ENCODE results near the gene PHF2.

The PHF2 gene

DNA sequence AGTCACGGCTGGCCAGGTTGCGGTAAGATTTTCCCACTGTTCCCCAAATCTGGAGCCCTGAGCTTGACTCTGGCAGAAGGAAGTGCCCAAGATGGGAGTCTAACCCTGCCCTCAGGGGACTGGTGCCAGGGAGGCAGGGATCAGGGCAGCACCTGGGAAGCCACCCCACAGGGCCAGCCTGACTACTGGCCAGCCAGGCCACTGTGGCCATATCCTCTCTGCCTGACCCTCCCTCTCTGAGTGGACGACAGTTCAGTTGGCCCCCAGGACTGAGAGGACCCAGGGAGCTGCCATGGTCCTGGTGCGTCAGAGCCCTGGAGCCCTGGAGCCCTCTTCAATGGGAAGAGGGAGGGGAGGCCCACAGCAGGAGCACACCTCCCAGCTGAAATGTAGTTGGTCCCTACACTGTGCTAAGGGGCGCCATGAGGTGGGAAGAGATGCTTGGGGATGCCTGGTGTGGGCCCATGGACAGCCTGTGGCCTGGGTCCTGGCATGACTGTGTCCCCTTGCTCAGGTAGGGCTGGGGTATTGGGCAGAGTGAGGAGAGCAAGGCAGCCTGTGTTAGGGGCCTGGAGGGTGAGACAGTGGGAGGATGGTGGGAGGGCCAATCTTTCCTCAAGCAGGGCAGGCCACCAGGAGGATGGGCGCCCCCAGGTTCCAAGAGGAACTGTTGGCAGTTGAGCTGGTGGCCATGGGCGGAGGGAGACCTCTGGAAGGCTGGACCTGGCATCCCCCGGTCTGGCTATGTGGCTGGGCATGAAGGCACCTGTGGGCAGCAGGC, 81.1 kb downstream of the PHF2 start:
- Histone ChIP-seq H3K79me2 (ENCODE audit: insufficient read depth, low read length) (no peaks in the 10 kb centered on the region), H3K27me3 (ENCODE audit: insufficient read depth, low read length, poor library complexity, severe bottlenecking) (no peaks in the 10 kb centered on the region), H4K20me1 (ENCODE audit: insufficient read depth, low read length, poor library complexity, severe bottlenecking) (no peaks in the 10 kb centered on the region), H3K4me2 (ENCODE audit: low read depth, low read length, poor library complexity, severe bottlenecking) (no peak overlapping the region), H3K36me3 (ENCODE audit: insufficient read depth, low read length) (peaks cover 27% of the 10 kb centered on the region; the same call in 1 of the 2 replicates), H3K4me3 (ENCODE audit: low read length, poor library complexity, severe bottlenecking) (no peak overlapping the region), H3K9ac (ENCODE audit: low read depth, low read length, poor library complexity, severe bottlenecking) (no peak overlapping the region), H3F3A (ENCODE audit: low read depth) (no peaks in the 10 kb centered on the region), H2AFZ (ENCODE audit: low read length) (no peak overlapping the region), H3K9me3 (ENCODE audit: insufficient read depth, low read depth, low read length) (no peaks in the 10 kb centered on the region), H3K4me1 (ENCODE audit: insufficient read depth, low read length, poor library complexity, severe bottlenecking) (no peaks in the 10 kb centered on the region), H3K9me2 (replicated peaks; ENCODE audit: low read depth, low read length) (no peaks in the 10 kb centered on the region)
- TF ChIP-seq, protein P1, sequence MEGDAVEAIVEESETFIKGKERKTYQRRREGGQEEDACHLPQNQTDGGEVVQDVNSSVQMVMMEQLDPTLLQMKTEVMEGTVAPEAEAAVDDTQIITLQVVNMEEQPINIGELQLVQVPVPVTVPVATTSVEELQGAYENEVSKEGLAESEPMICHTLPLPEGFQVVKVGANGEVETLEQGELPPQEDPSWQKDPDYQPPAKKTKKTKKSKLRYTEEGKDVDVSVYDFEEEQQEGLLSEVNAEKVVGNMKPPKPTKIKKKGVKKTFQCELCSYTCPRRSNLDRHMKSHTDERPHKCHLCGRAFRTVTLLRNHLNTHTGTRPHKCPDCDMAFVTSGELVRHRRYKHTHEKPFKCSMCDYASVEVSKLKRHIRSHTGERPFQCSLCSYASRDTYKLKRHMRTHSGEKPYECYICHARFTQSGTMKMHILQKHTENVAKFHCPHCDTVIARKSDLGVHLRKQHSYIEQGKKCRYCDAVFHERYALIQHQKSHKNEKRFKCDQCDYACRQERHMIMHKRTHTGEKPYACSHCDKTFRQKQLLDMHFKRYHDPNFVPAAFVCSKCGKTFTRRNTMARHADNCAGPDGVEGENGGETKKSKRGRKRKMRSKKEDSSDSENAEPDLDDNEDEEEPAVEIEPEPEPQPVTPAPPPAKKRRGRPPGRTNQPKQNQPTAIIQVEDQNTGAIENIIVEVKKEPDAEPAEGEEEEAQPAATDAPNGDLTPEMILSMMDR (conservative IDR thresholded peaks at IDR 0.05; ENCODE audit: low read length), result no peak
- no peak for TF ChIP-seq EZH2phosphoT487 (IDR thresholded peaks at IDR 0.05; ENCODE audit: borderline replicate concordance)

DNA sequence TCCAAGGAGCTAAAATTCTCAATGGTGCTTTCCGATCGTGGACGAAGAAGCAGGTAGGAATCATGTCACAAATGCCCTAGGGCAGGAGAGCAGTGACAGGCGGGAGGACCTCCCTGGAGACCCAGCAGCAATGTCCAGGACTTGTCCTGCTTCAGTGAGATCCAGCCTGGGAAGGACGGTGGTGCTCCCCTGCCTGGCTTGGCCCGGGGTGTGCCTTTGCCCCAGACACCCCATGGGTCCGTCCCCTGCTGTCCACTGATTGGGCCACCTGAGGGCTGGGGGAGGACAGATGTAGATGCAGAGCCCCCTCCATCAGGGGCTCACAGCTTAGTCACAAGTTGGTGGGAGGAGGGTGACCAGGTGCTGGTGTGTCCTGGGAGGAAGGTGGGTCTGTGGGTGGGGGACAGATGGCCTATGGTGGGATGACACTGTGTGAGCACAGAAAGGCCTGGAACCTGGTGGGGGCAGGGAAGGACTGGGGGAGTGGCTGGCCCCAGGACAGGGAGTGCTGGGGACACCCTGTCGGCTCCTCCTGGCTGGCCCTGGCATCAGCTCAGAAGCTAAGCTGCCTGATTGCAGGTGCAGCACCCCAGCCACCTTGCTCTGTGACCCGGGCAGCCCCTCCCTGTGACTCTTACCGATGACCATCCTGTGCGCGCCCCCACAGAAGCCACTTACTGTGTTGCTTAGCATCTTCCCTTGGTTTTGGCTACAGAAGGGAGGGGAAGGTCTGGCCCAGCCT, 82.0 kb downstream of the PHF2 start:
- Histone ChIP-seq H2AFZ (ENCODE audit: low read length) (no peak overlapping the region), H3K9me3 (ENCODE audit: insufficient read depth, low read depth, low read length) (no peaks in the 10 kb centered on the region), H3K4me3 (ENCODE audit: low read length, poor library complexity, severe bottlenecking) (no peak overlapping the region)

DNA sequence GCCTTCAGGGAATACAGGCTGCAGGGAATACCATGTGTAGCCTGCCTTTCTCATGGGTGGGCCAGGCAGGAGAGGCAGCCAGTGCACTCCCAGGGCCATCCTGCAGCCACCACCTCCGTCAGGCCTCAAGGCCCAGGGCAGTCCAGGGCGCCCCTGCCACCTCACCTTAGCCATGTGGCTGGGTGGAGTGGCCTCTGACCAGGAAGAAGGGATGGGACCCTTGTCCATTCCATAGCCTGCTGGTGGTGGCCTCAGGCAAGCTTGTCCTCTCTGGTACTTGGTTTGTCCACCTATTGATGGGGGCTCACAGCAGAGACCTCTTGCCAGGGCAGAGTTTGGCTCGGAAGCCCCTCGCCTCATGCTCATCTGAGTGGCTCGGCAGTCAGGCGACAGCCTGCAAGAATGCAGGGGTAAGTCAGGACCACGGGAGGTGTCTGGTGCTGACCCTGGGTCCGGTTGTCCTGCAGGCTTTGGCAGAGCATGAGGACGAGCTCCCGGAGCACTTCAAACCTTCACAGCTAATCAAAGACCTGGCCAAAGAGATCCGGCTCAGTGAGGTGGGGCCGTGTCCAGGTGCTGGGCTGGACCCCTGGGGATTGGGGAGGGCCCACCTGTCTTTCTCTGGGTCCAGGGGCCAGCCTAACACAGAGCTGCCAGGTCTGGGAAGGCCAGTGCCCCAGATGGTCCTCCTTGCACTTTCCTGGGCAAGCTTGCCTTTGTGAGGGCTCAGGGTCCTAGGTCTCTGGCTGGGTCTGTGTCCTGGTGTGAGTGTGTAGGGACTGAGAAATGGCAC, 82.9 kb downstream of the PHF2 start:
- Histone ChIP-seq H2AFZ (ENCODE audit: low read length) (no peak overlapping the region), H3K9ac (ENCODE audit: low read depth, low read length, poor library complexity, severe bottlenecking) (no peak overlapping the region), H3K9me3 (ENCODE audit: insufficient read depth, low read depth, low read length) (no peaks in the 10 kb centered on the region), H3K4me1 (ENCODE audit: insufficient read depth, low read length, poor library complexity, severe bottlenecking) (no peaks in the 10 kb centered on the region), H3F3A (ENCODE audit: low read depth) (no peaks in the 10 kb centered on the region), H3K27me3 (ENCODE audit: insufficient read depth, low read length, poor library complexity, severe bottlenecking) (no peaks in the 10 kb centered on the region), H3K79me2 (ENCODE audit: insufficient read depth, low read length) (no peaks in the 10 kb centered on the region), H4K20me1 (ENCODE audit: insufficient read depth, low read length, poor library complexity, severe bottlenecking) (no peaks in the 10 kb centered on the region), H3K4me2 (ENCODE audit: low read depth, low read length, poor library complexity, severe bottlenecking) (no peak overlapping the region), H3K4me3 (ENCODE audit: low read length, poor library complexity, severe bottlenecking) (no peak overlapping the region), H3K36me3 (ENCODE audit: insufficient read depth, low read length) (peaks cover 33% of the 10 kb centered on the region; the same call in 1 of the 2 replicates), H3K9me2 (replicated peaks; ENCODE audit: low read depth, low read length) (no peaks in the 10 kb centered on the region)
- TF ChIP-seq, protein P1 (conservative IDR thresholded peaks at IDR 0.05; ENCODE audit: low read length), result no peak
- no peak for TF ChIP-seq EZH2phosphoT487 (IDR thresholded peaks at IDR 0.05; ENCODE audit: borderline replicate concordance)

More for the DNA sequence above, 82.0 kb downstream of the PHF2 start:
- no peaks in the 10 kb centered on the region for H3K79me2 ChIP-seq (ENCODE audit: insufficient read depth, low read length)
- H4K20me1 ChIP-seq (ENCODE audit: insufficient read depth, low read length, poor library complexity, severe bottlenecking), result no peaks in the 10 kb centered on the region
- H3K4me2 ChIP-seq (ENCODE audit: low read depth, low read length, poor library complexity, severe bottlenecking), result no peak overlapping the region
- H3K27me3 ChIP-seq (ENCODE audit: insufficient read depth, low read length, poor library complexity, severe bottlenecking), result no peaks in the 10 kb centered on the region
- no peaks in the 10 kb centered on the region for H3F3A ChIP-seq (ENCODE audit: low read depth)
- H3K36me3 ChIP-seq (ENCODE audit: insufficient read depth, low read length), result peaks cover 30% of the 10 kb centered on the region; the same call in 1 of the 2 replicates
- no peak for TF ChIP-seq EZH2phosphoT487 (IDR thresholded peaks at IDR 0.05; ENCODE audit: borderline replicate concordance)
- TF ChIP-seq, protein P1 (conservative IDR thresholded peaks at IDR 0.05; ENCODE audit: low read length), result no peak
- H3K4me1 ChIP-seq (ENCODE audit: insufficient read depth, low read length, poor library complexity, severe bottlenecking), result no peaks in the 10 kb centered on the region
- H3K9ac ChIP-seq (ENCODE audit: low read depth, low read length, poor library complexity, severe bottlenecking), result no peak overlapping the region
- no peaks in the 10 kb centered on the region for H3K9me2 ChIP-seq (replicated peaks; ENCODE audit: low read depth, low read length)
